A673 (cell line): ENCODE results near the gene MYO18A. TPM values are rescaled to one million over a fixed set of nuclear protein-coding genes. Genes with fewer than 3 reads are reported as not detected.

ENCODE experiments used
- BruUV-seq: library from RNA; stranded (reverse); fragments of 400-500 nt; replicated peaks from 2 replicates; lab custom pipeline; 2021; lab: Mats Ljungman, UMichigan
- CTCF ChIA-PET: fragments of 300-600 bp; sonication (Branson Sonifier 250); formaldehyde crosslinking; loops from one replicate; lab custom pipeline; 2022; ENCODE audit warnings: antibody characterized with exemption; lab: Charles Lee
- POLR2A ChIA-PET: fragments of 300-600 bp; sonication (Branson Sonifier 250); formaldehyde crosslinking; loops from one replicate; lab custom pipeline; 2022; ENCODE audit warnings: antibody characterized with exemption; ENCODE audit not compliant: low non-redundant PET; lab: Charles Lee
- DNase-seq: peaks from one replicate; pipeline ENCODE4 v3.0.0-alpha.2; 2015; ENCODE audit warnings: low spot score
- H3K27ac ChIP-seq: fragments of 200-600 bp; sonication (generic); 2 replicates; pipeline ENCODE4 v1.5.1; 2016; ENCODE audit warnings: mixed run types, low read depth, mild to moderate bottlenecking, mixed read lengths, antibody characterized with exemption, low read length; ENCODE audit not compliant: poor library complexity, severe bottlenecking
- H3K27me3 ChIP-seq: fragments of 200-600 bp; sonication (generic); replicated peaks from 2 replicates; pipeline ENCODE4 v1.6.1; 2017; ENCODE audit warnings: mixed run types, low read depth, mild to moderate bottlenecking, mixed read lengths, antibody characterized with exemption, low read length; ENCODE audit not compliant: insufficient read depth, poor library complexity
- H3K36me3 ChIP-seq: fragments of 200-600 bp; sonication (generic); 2 replicates; pipeline ENCODE4 v1.6.1; 2016; ENCODE audit warnings: mixed run types, mild to moderate bottlenecking, mixed read lengths, antibody characterized with exemption, low read length; ENCODE audit not compliant: insufficient read depth, poor library complexity, severe bottlenecking
- H3K4me1 ChIP-seq: fragments of 200-600 bp; sonication (generic); 2 replicates; pipeline ENCODE4 v1.6.1; 2017; ENCODE audit warnings: mixed run types, mild to moderate bottlenecking, mixed read lengths, antibody characterized with exemption, low read length; ENCODE audit not compliant: insufficient read depth, poor library complexity, severe bottlenecking
- H3K4me3 ChIP-seq: fragments of 200-600 bp; sonication (generic); 2 replicates; pipeline ENCODE4 v1.5.1; 2016; ENCODE audit warnings: low read depth, mixed run types, mild to moderate bottlenecking, mixed read lengths, low read length; ENCODE audit not compliant: poor library complexity, severe bottlenecking
- H3K9me3 ChIP-seq: fragments of 200-600 bp; sonication (generic); 2 replicates; pipeline ENCODE4 v1.6.1; 2016; ENCODE audit warnings: mixed run types, low read depth, mild to moderate bottlenecking, mixed read lengths, antibody characterized with exemption, low read length; ENCODE audit not compliant: poor library complexity, severe bottlenecking
- CTCF ChIP-seq: fragments of 300-800, 200-600 bp; sonication (generic); conservative IDR thresholded peaks from 2 replicates; pipeline ENCODE4 v1.5.1; 2017; ENCODE audit warnings: low read depth, mild to moderate bottlenecking, antibody characterized with exemption, low read length, moderate library complexity, mixed read lengths
- EZH2 ChIP-seq: fragments of 200-600 bp; sonication (generic); IDR thresholded peaks from 2 replicates; pipeline ENCODE4 v1.6.1; 2017; ENCODE audit warnings: borderline replicate concordance, low read depth, mild to moderate bottlenecking, mixed read lengths, antibody characterized with exemption, low read length; ENCODE audit not compliant: poor library complexity, severe bottlenecking
- intact Hi-C: fragments of 100-400 bp; cut with micrococcal nuclease; formaldehyde crosslinking; loops from one replicate; pipeline ENCODE4 v1.10.0; 2022; ENCODE audit not compliant: unreplicated experiment
- total RNA-seq: library from RNA; stranded (reverse); gene quantifications from 2 replicates; pipeline ENCODE4 v1.2.3, GENCODE V29; 2021

MYO18A gene
- total RNA-seq, 1 experiment from 2014 or later, result 26.6 TPM

GRCh38 chr17:29124925-29125273 is 55.3 kb downstream of the MYO18A start:
- no TSS peak for BruUV-seq
- no peaks in the 10 kb centered on the region for H3K9me3 ChIP-seq
- POLR2A ChIA-PET, result no interaction called here

GRCh38 chr17:29124135-29124924 is 55.9 kb downstream of the MYO18A start:
- no peaks in the 10 kb centered on the region for H3K27me3 ChIP-seq
- intact Hi-C loops, result no loop called here
- DNase-seq, result peak; percentile 87
- H3K4me1 ChIP-seq, result no peaks in the 10 kb centered on the region
- no peak overlapping the region for H3K4me3 ChIP-seq
- no TSS peak for BruUV-seq
- no peaks in the 10 kb centered on the region for H3K9me3 ChIP-seq
- no peak overlapping the region for H3K27ac ChIP-seq
- ChIA-PET CTCF (interaction anchor here (0.7 to 2.0 kb wide), 24 partner anchors 8 to 971 kb away, joined by 3 to 15 read pairs (median 4); partner anchors contain the start of genes ABHD15, MYO18A and NUFIP2), POLR2A (interaction anchor here (0.5 to 0.7 kb wide), 2 partner anchors 36 to 413 kb away, joined by 6 to 7 read pairs; partner anchors contain the start of gene PROCA1)
- TF ChIP-seq CTCF (peak; percentile 75), EZH2 (no peak)
- no peaks in the 10 kb centered on the region for H3K36me3 ChIP-seq

More at GRCh38 chr17:29124925-29125273, 55.3 kb downstream of the MYO18A start:
- H3K27ac ChIP-seq, result no peak overlapping the region
- TF ChIP-seq CTCF, result no peak
- no peak for TF ChIP-seq EZH2
- H3K4me1 ChIP-seq, result no peaks in the 10 kb centered on the region
- no peak for DNase-seq
- H3K4me3 ChIP-seq, result no peak overlapping the region
- CTCF ChIA-PET, result interaction anchor here (1.2 to 2.0 kb wide), 5 partner anchors 9 to 96 kb away, joined by 5 to 10 read pairs (median 9); partner anchors contain the start of gene MYO18A
- H3K27me3 ChIP-seq, result no peaks in the 10 kb centered on the region
- H3K36me3 ChIP-seq, result no peaks in the 10 kb centered on the region
- intact Hi-C loops, result no loop called here

- POLR2A ChIA-PET, result no interaction called here
- Histone ChIP-seq H3K4me3 (no peak overlapping the region), H3K27me3 (no peaks in the 10 kb centered on the region), H3K4me1 (no peaks in the 10 kb centered on the region), H3K9me3 (no peaks in the 10 kb centered on the region), H3K36me3 (no peaks in the 10 kb centered on the region), H3K27ac (no peak overlapping the region)
- intact Hi-C loops, result no loop called here
- no TSS peak for BruUV-seq
- TF ChIP-seq EZH2 (no peak), CTCF (no peak)
- no peak for DNase-seq
- CTCF ChIA-PET, result interaction anchor here (0.8 to 2.0 kb wide), 4 partner anchors 11 to 158 kb away, joined by 3 to 15 read pairs (median 10); no protein-coding TSS in a partner anchor
Measured at GRCh38 chr17:29123111-29123510, 57.1 kb downstream of the MYO18A start.
